SK-N-SH treated with all-trans-retinoic acid at 6 μM for 48 hours (cell line): ENCODE results near the gene OTUD5.

ENCODE experiments used
- ATAC-seq: fragments of 200-7000 bp; cut with Tn5 transposase; 3 replicates; pipeline ENCODE4 v1.9.1; 2020; ENCODE audit warnings: mild to moderate bottlenecking, moderate library complexity
- ARNTL ChIP-seq: fragments of 450-650 bp; formaldehyde crosslinking; IDR thresholded peaks from 2 replicates; pipeline ENCODE4 v1.5.0; 2020; ENCODE audit warnings: low read depth, mild to moderate bottlenecking, moderate library complexity, borderline replicate concordance
- ESRRG ChIP-seq: fragments of 250-450 bp; sonication (Bioruptor Pico); IDR thresholded peaks from 2 replicates; pipeline ENCODE4 v1.6.1; 2021; ENCODE audit warnings: mild to moderate bottlenecking
- GLIS3 ChIP-seq: fragments of 250-450 bp; sonication (Bioruptor Pico); IDR thresholded peaks from 2 replicates; pipeline ENCODE4 v1.5.0; 2020; ENCODE audit warnings: mild to moderate bottlenecking, moderate library complexity
- OSR1 ChIP-seq: fragments of 250-450 bp; sonication (Bioruptor Pico); IDR thresholded peaks from 2 replicates; pipeline ENCODE4 v1.8.0; 2022; ENCODE audit warnings: moderate library complexity, mild to moderate bottlenecking, inconsistent platforms
- PPARA ChIP-seq: fragments of 250-450 bp; sonication (Bioruptor Pico); IDR thresholded peaks from 2 replicates; pipeline ENCODE4 v1.5.0; 2020; ENCODE audit warnings: mild to moderate bottlenecking, borderline replicate concordance
- RARB ChIP-seq: fragments of 250-450 bp; sonication (Bioruptor Pico); IDR thresholded peaks from 2 replicates; pipeline ENCODE4 v1.8.0; 2021; ENCODE audit warnings: mild to moderate bottlenecking, moderate library complexity
- SNAI2 ChIP-seq: fragments of 250-450 bp; sonication (Bioruptor Pico); IDR thresholded peaks from 2 replicates; pipeline ENCODE4 v1.5.0; 2020; ENCODE audit warnings: mild to moderate bottlenecking, moderate library complexity
- TCF4 ChIP-seq: fragments of 250-450 bp; sonication (Bioruptor Pico); IDR thresholded peaks from 2 replicates; pipeline ENCODE4 v1.8.0; 2021; ENCODE audit warnings: mild to moderate bottlenecking, moderate library complexity, borderline replicate concordance
- ZC3H10 ChIP-seq: fragments of 250-450 bp; sonication (Bioruptor Pico); IDR thresholded peaks from 2 replicates; pipeline ENCODE4 v1.5.1; 2021; ENCODE audit warnings: mild to moderate bottlenecking, moderate library complexity
- ZFP30 ChIP-seq: fragments of 450-650 bp; formaldehyde crosslinking; IDR thresholded peaks from 2 replicates; pipeline ENCODE4 v1.5.0; 2022; ENCODE audit warnings: mild to moderate bottlenecking, moderate library complexity
- ZNF565 ChIP-seq: fragments of 450-650 bp; formaldehyde crosslinking; conservative IDR thresholded peaks from 2 replicates; pipeline ENCODE4 v1.5.0; 2020; ENCODE audit warnings: low read depth, mild to moderate bottlenecking, moderate library complexity
- ZNF70 ChIP-seq: fragments of 450-650 bp; formaldehyde crosslinking; IDR thresholded peaks from 2 replicates; pipeline ENCODE4 v1.5.0; 2020; ENCODE audit warnings: mild to moderate bottlenecking, moderate library complexity
- TF ChIP-seq, protein P1 (sequence below): fragments of 250-450 bp; sonication (Bioruptor Pico); IDR thresholded peaks from 2 replicates; pipeline ENCODE4 v1.5.1; 2020; ENCODE audit warnings: low read depth, mild to moderate bottlenecking, moderate library complexity
- TF ChIP-seq, protein P2 (sequence below): fragments of 250-450 bp; sonication (Bioruptor Pico); IDR thresholded peaks from 2 replicates; pipeline ENCODE4 v1.5.0; 2020; ENCODE audit warnings: mild to moderate bottlenecking, moderate library complexity
- TF ChIP-seq, protein P3 (sequence below): fragments of 250-450 bp; sonication (Bioruptor Pico); IDR thresholded peaks from 2 replicates; pipeline ENCODE4 v1.8.0; 2020; ENCODE audit warnings: mild to moderate bottlenecking, moderate library complexity, borderline replicate concordance
- TF ChIP-seq, protein P4 (sequence below): fragments of 250-450 bp; sonication (Bioruptor Pico); IDR thresholded peaks from 2 replicates; pipeline ENCODE4 v1.8.0; 2021; ENCODE audit warnings: low read depth, mild to moderate bottlenecking, moderate library complexity, borderline replicate concordance
- TF ChIP-seq, protein P5 (sequence below): fragments of 250-450 bp; sonication (Bioruptor Pico); IDR thresholded peaks from 2 replicates; pipeline ENCODE4 v1.5.1; 2021; ENCODE audit warnings: mild to moderate bottlenecking, moderate library complexity

The OTUD5 gene

DNA sequence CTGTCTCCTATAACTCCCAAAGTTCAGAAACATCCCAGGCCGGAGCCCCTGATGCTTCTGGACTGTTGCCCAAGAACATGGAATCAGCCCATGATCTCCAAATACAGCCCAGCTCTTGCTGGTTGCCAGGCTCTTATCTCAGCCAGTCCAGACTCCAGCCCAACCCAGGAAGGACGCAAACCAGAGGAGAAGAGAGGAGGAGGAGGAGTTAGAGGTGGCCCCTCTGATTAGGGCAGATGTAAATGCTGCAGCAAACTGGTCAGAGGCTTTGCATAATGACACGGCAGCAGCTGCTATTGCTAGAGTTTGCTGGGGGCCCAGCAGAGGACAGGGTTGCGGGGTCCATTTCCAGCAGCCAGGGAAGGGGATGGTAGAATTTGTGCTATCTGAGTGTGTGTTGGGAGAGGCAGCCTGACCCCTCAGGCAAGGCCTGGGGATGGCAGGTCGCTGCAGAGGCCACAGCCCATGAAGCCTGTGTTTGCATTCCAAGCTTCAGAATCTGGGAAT, 4.2 kb upstream of the OTUD5 start:
- no peak for ATAC-seq
- TF ChIP-seq, protein P1, sequence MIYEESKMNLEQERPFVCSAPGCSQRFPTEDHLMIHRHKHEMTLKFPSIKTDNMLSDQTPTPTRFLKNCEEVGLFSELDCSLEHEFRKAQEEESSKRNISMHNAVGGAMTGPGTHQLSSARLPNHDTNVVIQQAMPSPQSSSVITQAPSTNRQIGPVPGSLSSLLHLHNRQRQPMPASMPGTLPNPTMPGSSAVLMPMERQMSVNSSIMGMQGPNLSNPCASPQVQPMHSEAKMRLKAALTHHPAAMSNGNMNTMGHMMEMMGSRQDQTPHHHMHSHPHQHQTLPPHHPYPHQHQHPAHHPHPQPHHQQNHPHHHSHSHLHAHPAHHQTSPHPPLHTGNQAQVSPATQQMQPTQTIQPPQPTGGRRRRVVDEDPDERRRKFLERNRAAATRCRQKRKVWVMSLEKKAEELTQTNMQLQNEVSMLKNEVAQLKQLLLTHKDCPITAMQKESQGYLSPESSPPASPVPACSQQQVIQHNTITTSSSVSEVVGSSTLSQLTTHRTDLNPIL (CRISPR knock-in tag) = no peak
- TF ChIP-seq ZC3H10 (CRISPR knock-in tag) = no peak
- TF ChIP-seq PPARA (CRISPR knock-in tag) = no peak
- TF ChIP-seq, protein P2, sequence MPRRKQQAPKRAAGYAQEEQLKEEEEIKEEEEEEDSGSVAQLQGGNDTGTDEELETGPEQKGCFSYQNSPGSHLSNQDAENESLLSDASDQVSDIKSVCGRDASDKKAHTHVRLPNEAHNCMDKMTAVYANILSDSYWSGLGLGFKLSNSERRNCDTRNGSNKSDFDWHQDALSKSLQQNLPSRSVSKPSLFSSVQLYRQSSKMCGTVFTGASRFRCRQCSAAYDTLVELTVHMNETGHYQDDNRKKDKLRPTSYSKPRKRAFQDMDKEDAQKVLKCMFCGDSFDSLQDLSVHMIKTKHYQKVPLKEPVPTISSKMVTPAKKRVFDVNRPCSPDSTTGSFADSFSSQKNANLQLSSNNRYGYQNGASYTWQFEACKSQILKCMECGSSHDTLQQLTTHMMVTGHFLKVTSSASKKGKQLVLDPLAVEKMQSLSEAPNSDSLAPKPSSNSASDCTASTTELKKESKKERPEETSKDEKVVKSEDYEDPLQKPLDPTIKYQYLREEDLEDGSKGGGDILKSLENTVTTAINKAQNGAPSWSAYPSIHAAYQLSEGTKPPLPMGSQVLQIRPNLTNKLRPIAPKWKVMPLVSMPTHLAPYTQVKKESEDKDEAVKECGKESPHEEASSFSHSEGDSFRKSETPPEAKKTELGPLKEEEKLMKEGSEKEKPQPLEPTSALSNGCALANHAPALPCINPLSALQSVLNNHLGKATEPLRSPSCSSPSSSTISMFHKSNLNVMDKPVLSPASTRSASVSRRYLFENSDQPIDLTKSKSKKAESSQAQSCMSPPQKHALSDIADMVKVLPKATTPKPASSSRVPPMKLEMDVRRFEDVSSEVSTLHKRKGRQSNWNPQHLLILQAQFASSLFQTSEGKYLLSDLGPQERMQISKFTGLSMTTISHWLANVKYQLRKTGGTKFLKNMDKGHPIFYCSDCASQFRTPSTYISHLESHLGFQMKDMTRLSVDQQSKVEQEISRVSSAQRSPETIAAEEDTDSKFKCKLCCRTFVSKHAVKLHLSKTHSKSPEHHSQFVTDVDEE = no peak
- no peak for TF ChIP-seq ZNF70 (CRISPR knock-in tag)
- TF ChIP-seq, protein P3, sequence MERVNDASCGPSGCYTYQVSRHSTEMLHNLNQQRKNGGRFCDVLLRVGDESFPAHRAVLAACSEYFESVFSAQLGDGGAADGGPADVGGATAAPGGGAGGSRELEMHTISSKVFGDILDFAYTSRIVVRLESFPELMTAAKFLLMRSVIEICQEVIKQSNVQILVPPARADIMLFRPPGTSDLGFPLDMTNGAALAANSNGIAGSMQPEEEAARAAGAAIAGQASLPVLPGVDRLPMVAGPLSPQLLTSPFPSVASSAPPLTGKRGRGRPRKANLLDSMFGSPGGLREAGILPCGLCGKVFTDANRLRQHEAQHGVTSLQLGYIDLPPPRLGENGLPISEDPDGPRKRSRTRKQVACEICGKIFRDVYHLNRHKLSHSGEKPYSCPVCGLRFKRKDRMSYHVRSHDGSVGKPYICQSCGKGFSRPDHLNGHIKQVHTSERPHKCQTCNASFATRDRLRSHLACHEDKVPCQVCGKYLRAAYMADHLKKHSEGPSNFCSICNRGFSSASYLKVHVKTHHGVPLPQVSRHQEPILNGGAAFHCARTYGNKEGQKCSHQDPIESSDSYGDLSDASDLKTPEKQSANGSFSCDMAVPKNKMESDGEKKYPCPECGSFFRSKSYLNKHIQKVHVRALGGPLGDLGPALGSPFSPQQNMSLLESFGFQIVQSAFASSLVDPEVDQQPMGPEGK = no peak
- no peak for TF ChIP-seq ARNTL (CRISPR knock-in tag)
- no peak for TF ChIP-seq ZFP30 (CRISPR knock-in tag)
- TF ChIP-seq TCF4 (CRISPR knock-in tag) = no peak
- no peak for TF ChIP-seq OSR1 (CRISPR knock-in tag)
- TF ChIP-seq ESRRG = no peak
- TF ChIP-seq SNAI2 (CRISPR knock-in tag) = no peak
- TF ChIP-seq ZNF565 = no peak

DNA sequence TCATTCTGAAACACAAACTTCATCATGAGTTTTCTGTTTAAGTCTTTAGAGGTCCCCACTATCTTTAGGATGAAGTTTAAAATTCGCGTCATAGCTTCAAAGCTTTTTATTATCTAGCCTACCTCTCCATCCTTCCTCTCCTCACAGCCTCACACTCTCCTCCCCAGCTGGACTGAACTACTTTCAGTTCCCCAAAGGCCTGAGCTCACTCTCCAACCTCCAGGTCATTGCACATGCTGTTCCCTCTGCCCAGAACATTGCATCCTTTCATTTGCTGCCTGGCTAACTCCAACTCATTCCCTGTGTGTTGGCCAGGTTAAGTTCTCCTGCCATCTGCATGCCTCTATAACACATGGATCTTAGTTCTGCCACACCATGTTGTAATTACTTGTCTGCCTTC, 2.9 kb upstream of the OTUD5 start:
- TF ChIP-seq PPARA (CRISPR knock-in tag) (no peak), GLIS3 (CRISPR knock-in tag) (no peak)
- ATAC-seq = no peak

DNA sequence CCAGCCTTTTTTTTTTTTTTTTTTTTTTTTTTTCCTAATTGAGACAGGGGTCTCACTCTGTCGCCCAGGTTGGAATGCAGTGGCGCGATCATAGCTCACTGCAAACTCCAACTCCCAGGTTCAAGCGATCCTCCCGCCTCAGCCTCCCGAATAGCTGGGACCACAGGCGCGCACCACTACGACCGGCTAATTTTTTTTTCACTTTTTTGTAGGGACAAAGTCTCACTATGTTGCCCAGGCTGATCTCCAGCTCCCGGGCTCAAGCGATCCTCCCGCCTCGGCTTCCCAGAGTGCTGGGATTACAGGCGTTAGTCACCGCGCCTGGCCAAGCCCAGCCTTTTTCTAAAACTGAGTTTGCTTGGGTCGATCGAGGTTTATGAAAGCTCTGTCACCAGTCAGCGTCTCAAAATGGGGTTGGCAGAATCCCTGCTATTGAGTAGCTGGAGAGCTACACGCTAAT, 1.3 kb upstream of the OTUD5 start:
- TF ChIP-seq ZFP30 (CRISPR knock-in tag) (no peak), ZNF565 (no peak)
- TF ChIP-seq, protein P4, sequence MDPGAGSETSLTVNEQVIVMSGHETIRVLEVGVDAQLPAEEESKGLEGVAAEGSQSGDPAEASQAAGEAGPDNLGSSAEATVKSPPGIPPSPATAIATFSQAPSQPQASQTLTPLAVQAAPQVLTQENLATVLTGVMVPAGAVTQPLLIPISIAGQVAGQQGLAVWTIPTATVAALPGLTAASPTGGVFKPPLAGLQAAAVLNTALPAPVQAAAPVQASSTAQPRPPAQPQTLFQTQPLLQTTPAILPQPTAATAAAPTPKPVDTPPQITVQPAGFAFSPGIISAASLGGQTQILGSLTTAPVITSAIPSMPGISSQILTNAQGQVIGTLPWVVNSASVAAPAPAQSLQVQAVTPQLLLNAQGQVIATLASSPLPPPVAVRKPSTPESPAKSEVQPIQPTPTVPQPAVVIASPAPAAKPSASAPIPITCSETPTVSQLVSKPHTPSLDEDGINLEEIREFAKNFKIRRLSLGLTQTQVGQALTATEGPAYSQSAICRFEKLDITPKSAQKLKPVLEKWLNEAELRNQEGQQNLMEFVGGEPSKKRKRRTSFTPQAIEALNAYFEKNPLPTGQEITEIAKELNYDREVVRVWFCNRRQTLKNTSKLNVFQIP (CRISPR knock-in tag) = no peak
- ATAC-seq = peak; percentile 15

DNA sequence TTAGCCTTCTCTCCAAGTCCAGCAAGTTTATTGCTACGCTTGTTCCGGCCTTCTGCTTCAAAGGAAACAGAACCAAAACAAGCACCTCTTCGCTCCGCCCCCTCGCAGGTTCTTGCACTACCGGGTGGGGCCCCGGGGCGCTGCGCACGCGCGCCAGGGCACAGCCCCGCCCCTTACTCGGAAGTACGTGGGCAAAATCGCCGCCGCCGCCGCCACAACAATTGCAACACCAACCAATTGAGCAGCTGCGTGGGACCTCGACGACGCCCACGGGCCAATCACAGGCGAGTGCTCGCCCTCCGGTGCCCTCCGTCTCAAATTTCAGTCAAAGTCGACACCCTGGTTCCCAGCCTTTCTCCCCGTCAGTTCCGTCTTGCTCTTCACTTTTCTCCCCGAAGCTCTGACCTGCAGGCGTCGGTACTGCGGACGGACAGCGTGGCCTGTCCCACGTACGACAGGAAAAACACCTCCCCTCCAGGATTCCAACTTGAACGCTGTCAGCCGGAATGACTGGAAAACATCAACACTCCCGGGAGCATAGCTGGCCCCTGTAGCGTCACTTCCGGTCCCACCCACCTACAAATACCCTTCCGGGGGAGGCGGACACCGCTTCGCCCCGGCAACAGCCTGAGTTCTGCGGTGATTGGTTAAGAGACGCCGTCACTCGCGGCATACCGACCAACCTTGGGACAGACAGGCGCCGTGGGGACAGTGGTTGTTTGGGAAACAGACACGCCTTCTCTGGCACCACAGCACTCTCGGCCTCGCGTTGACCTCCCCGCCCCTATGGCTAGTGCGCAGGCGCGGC, 624 bp upstream of the OTUD5 start:
- peak; percentile 96 for ATAC-seq
- TF ChIP-seq GLIS3 (CRISPR knock-in tag) = 0 out of 2 replicates have a peak, but pooled peaks have one; percentile 67
- no peak for TF ChIP-seq OSR1 (CRISPR knock-in tag)
- no peak for TF ChIP-seq RARB (CRISPR knock-in tag)
- TF ChIP-seq, protein P2 = 0 out of 2 replicates have a peak, but pooled peaks have one; percentile 39
- TF ChIP-seq, protein P5, sequence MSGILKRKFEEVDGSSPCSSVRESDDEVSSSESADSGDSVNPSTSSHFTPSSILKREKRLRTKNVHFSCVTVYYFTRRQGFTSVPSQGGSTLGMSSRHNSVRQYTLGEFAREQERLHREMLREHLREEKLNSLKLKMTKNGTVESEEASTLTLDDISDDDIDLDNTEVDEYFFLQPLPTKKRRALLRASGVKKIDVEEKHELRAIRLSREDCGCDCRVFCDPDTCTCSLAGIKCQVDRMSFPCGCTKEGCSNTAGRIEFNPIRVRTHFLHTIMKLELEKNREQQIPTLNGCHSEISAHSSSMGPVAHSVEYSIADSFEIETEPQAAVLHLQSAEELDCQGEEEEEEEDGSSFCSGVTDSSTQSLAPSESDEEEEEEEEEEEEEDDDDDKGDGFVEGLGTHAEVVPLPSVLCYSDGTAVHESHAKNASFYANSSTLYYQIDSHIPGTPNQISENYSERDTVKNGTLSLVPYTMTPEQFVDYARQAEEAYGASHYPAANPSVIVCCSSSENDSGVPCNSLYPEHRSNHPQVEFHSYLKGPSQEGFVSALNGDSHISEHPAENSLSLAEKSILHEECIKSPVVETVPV (CRISPR knock-in tag) = no peak
- TF ChIP-seq, protein P3 = peak; percentile 16; the same call in 1 of the 2 replicates
